ENCODE measurements around the gene POTEB.
"Not testable (repeated sequence)": the region's sequence is repeated elsewhere in the genome, so short reads cannot be mapped to it uniquely, and the experiment has no call there.

POTEB gene

GRCh38 chr15:21877635-21878034 is at the start of gene POTEB:
Gene POTEB, minus strand, starts transcription at chr15:21877735. Its CDS starts 489 bp downstream, at chr15:21877246.
- DNase-seq (ENCODE audit: low read depth in 2 of 2): not testable (repeated sequence)

DNA sequence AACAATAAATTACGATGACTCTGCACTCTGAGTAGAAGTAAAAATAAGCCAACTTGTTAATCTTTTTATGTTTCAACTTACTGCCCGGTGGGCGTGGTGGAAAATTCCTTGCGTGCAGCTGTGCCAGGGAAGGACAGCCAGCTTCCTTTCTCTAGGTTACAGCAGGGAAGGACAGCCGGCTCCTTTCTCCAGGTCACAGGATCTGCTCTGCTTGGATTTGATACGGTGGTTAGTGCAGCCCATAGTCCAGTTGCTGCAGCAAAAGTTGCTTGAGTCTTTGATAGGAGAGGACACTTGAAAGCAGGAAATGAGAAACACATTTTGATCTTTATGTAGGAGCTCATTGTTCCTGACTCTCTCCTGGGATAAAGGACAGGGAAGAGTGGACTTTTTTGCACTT is 13.4 kb upstream of the POTEB start:
- DNase-seq (ENCODE audit: low read depth in 2 of 2): not testable (repeated sequence)

- not testable (repeated sequence) for DNase-seq (ENCODE audit: low read depth in 2 of 2)
Observed at GRCh38 chr15:21889542-21889941, 12.0 kb upstream of the POTEB start.

- not testable (repeated sequence) for DNase-seq (ENCODE audit: low read depth in 2 of 2)
Observed at GRCh38 chr15:21838831-21839230, 38.7 kb downstream of the POTEB start.

Measured in stimulated activated CD8-positive, alpha-beta memory T cell treated with anti-CD3 and anti-CD28 coated beads, Interleukin-2, amount 100 ng/mL, for 1 hour (primary cell).